NCI-H82 treated with DMSO at 0.1 percent for 48 hours (cell line): ENCODE data around the gene HSD17B13.
"Not testable (repeated sequence)": the region's sequence is repeated elsewhere in the genome, so short reads cannot be mapped to it uniquely, and the experiment has no call there.

Experiments used
- DNase-seq: peaks from one replicate; lab custom pipeline; 2025; ENCODE audit not compliant: unreplicated experiment; lab: John Stamatoyannopoulos, UW

Gene HSD17B13

GRCh38 chr4:87317527-87317926 lies 5.2 kb downstream of the HSD17B13 start:
- no peak for DNase-seq

- no peak for DNase-seq
Measured at GRCh38 chr4:87316961-87317360, 5.7 kb downstream of the HSD17B13 start.

- DNase-seq = not testable (repeated sequence)
Measured at GRCh38 chr4:87315000-87315399, 7.7 kb downstream of the HSD17B13 start.

- DNase-seq = no peak
Measured at GRCh38 chr4:87313756-87314155, 8.9 kb downstream of the HSD17B13 start.

GRCh38 chr4:87311684-87312083 lies 11.0 kb downstream of the HSD17B13 start:
- DNase-seq = no peak

- no peak for DNase-seq
Measured at GRCh38 chr4:87310691-87311335, 11.9 kb downstream of the HSD17B13 start.

GRCh38 chr4:87309625-87310024 lies 13.1 kb downstream of the HSD17B13 start:
- DNase-seq = no peak

- no peak for DNase-seq
Measured at GRCh38 chr4:87306056-87306455, 16.6 kb downstream of the HSD17B13 start.

- no peak for DNase-seq
Measured at GRCh38 chr4:87305562-87305961, 17.1 kb downstream of the HSD17B13 start.

- DNase-seq = no peak
Measured at GRCh38 chr4:87304745-87305432, 17.8 kb downstream of the HSD17B13 start.

GRCh38 chr4:87299898-87300297 lies 22.8 kb downstream of the HSD17B13 start:
- no peak for DNase-seq

- DNase-seq = no peak
Measured at GRCh38 chr4:87298362-87298761, 24.3 kb downstream of the HSD17B13 start.

GRCh38 chr4:87294911-87295310 lies 27.8 kb downstream of the HSD17B13 start:
- DNase-seq = not testable (repeated sequence)

- not testable (repeated sequence) for DNase-seq
Measured at GRCh38 chr4:87293889-87294288, 28.8 kb downstream of the HSD17B13 start.

- no peak for DNase-seq
Measured at GRCh38 chr4:87286970-87287369, 35.7 kb downstream of the HSD17B13 start.

GRCh38 chr4:87284268-87284667 lies 38.4 kb downstream of the HSD17B13 start:
- DNase-seq = not testable (repeated sequence)

- DNase-seq = no peak
Measured at GRCh38 chr4:87283151-87283550, 39.5 kb downstream of the HSD17B13 start.

- DNase-seq = no peak
Measured at GRCh38 chr4:87281603-87282002, 41.1 kb downstream of the HSD17B13 start.

GRCh38 chr4:87278335-87278794 lies 44.3 kb downstream of the HSD17B13 start:
- no peak for DNase-seq

- DNase-seq = no peak
Measured at GRCh38 chr4:87275311-87275710, 47.4 kb downstream of the HSD17B13 start.

- no peak for DNase-seq
Measured at GRCh38 chr4:87274803-87275202, 47.9 kb downstream of the HSD17B13 start.

GRCh38 chr4:87274327-87274726 lies 48.4 kb downstream of the HSD17B13 start:
- DNase-seq = no peak

GRCh38 chr4:87270825-87271224 lies 51.9 kb downstream of the HSD17B13 start:
- DNase-seq = no peak
